Osteocyte (in vitro differentiated cells): ENCODE measurements around the gene ACACA. TPM values are rescaled to one million over a fixed set of nuclear protein-coding genes. Genes with fewer than 3 reads are reported as not detected.

ENCODE experiments used
- DNase-seq: peaks from one replicate; pipeline ENCODE4 v3.0.0; 2021; ENCODE audit warnings: mixed read lengths; ENCODE audit not compliant: unreplicated experiment; ENCODE audit errors: extremely low spot score
- H3K27ac Mint-ChIP-seq: one replicate; pipeline ENCODE4 v1.8.0; 2021; ENCODE audit warnings: mild to moderate bottlenecking, mixed read lengths; ENCODE audit not compliant: unreplicated experiment
- H3K27me3 Mint-ChIP-seq: one replicate; pipeline ENCODE4 v1.8.0; 2021; ENCODE audit warnings: mixed read lengths; ENCODE audit not compliant: unreplicated experiment
- H3K36me3 Mint-ChIP-seq: one replicate; pipeline ENCODE4 v1.8.0; 2021; ENCODE audit warnings: mixed read lengths; ENCODE audit not compliant: unreplicated experiment
- H3K4me1 Mint-ChIP-seq: one replicate; pipeline ENCODE4 v1.8.0; 2021; ENCODE audit warnings: mixed read lengths; ENCODE audit not compliant: unreplicated experiment
- H3K4me3 Mint-ChIP-seq: one replicate; pipeline ENCODE4 v1.8.0; 2021; ENCODE audit warnings: mild to moderate bottlenecking, moderate library complexity, mixed read lengths; ENCODE audit not compliant: unreplicated experiment
- H3K9me3 Mint-ChIP-seq: one replicate; pipeline ENCODE4 v1.8.0; 2021; ENCODE audit warnings: mixed read lengths; ENCODE audit not compliant: unreplicated experiment
- CTCF ChIP-seq: fragments of 200-600 bp; sonication (generic); IDR thresholded peaks from 2 replicates; pipeline ENCODE4 v1.5.0; 2021; ENCODE audit warnings: antibody characterized with exemption, mild to moderate bottlenecking, moderate library complexity
- total RNA-seq: library from RNA; stranded (reverse); gene quantifications from 2 replicates; pipeline ENCODE4 v1.2.1, GENCODE V29; 2021

ACACA gene
- total RNA-seq, 1 donor from 2014 or later, result 63.5 TPM

- Mint-ChIP-seq H3K4me3 (no peak overlapping the region), H3K27ac (no peak overlapping the region), H3K27me3 (no peaks in the 10 kb centered on the region), H3K36me3 (peaks cover 26% of the 10 kb centered on the region), H3K4me1 (peaks cover 14% of the 10 kb centered on the region), H3K9me3 (no peaks in the 10 kb centered on the region)
- TF ChIP-seq CTCF, result no peak
- no peak for DNase-seq
These were observed 216.1 kb downstream of the ACACA start for GRCh38 chr17:37190493-37190892.

GRCh38 chr17:37188157-37188556, 218.5 kb downstream of the ACACA start:
- Mint-ChIP-seq H3K4me1 (peaks cover 17% of the 10 kb centered on the region), H3K27me3 (no peaks in the 10 kb centered on the region), H3K27ac (no peak overlapping the region), H3K4me3 (no peak overlapping the region), H3K36me3 (peaks cover 26% of the 10 kb centered on the region), H3K9me3 (no peaks in the 10 kb centered on the region)
- TF ChIP-seq CTCF, result no peak
- DNase-seq, result no peak

GRCh38 chr17:37187262-37187661, 219.4 kb downstream of the ACACA start:
- Mint-ChIP-seq H3K9me3 (no peaks in the 10 kb centered on the region), H3K36me3 (peaks cover 22% of the 10 kb centered on the region), H3K27ac (no peak overlapping the region), H3K27me3 (no peaks in the 10 kb centered on the region), H3K4me1 (peaks cover 24% of the 10 kb centered on the region), H3K4me3 (no peak overlapping the region)
- TF ChIP-seq CTCF, result no peak
- no peak for DNase-seq

DNA sequence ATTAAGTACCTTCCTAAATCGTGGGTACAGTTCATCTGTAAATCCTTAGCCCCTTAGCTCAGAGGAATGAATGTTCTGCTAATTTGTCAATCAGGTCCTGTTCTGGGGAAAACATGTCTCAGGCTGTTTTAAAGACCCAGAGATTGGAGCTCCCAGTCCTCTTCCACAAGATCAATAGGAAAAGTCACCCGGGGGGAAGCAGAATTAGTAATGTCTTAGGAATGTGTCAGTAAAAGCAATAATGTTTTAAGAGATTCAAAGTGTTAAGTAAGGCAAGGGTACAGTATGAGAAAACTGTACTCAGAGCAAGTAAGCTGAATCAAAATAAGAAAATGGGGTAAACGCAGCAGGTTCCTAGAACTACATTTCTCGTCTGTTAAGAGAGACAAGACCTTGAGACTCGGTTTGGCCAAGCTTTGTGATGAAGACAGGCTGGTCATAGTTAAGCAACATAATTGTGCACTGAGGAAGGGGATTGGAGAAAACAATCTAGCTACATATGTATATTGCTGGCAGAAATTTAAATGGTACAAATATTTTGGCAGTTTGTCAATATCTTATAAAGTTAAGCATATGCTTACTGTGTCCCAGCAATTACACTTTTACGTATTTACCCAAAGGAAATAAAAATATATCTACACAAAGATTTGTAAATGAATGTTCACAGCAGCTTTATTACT, 223.7 kb downstream of the ACACA start:
- H3K27ac Mint-ChIP-seq, result peak overlapping the region; percentile 76

DNA sequence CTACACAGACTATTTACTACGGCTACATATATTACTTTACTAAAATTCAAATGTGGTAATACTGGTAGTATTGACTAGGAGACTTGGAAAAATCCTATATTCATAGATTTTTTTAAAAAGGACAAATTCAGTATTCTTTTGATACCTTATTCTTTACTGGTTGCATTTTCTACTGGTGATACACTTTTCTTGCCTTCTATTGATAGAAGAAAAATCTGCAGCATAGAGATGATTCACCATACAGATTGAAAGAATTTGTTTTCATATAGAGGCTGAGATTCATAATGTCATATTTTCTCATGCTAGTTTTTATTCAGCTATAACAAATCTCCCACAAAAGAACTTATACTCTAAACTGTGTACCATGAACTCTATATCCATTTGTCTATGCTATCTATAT, 226.3 kb downstream of the ACACA start:
- no peak for DNase-seq

More for the DNA sequence above, 223.7 kb downstream of the ACACA start:
- Mint-ChIP-seq H3K36me3 (peaks cover 21% of the 10 kb centered on the region), H3K27me3 (no peaks in the 10 kb centered on the region), H3K9me3 (no peaks in the 10 kb centered on the region), H3K4me3 (no peak overlapping the region), H3K4me1 (peaks cover 46% of the 10 kb centered on the region)
- no peak for TF ChIP-seq CTCF
- no peak for DNase-seq

More for the DNA sequence above, 226.3 kb downstream of the ACACA start:
- Mint-ChIP-seq H3K36me3 (peaks cover 11% of the 10 kb centered on the region), H3K27me3 (no peaks in the 10 kb centered on the region), H3K4me1 (peaks cover 52% of the 10 kb centered on the region), H3K4me3 (no peak overlapping the region), H3K27ac (peak overlapping the region; percentile 50), H3K9me3 (no peaks in the 10 kb centered on the region)
- TF ChIP-seq CTCF, result no peak
